Left lung (tissue), 10 donors: Measurements from ENCODE around the gene TP53I3. TPM values are rescaled to one million over a fixed set of nuclear protein-coding genes. Genes with fewer than 3 reads are reported as not detected.

Source experiments
- ATAC-seq: fragments of 200-7000 bp; cut with Tn5 transposase; one replicate; pipeline ENCODE4 v1.9.1; 2020; ENCODE audit warnings: moderate library complexity
- DNase-seq, 4 donors: peaks; one replicate each; pipeline ENCODE4 v3.0.0-alpha.2; 2013 to 2020
- H3K27ac ChIP-seq, 2 donors: fragments of 200-600 bp; sonication (generic) in 1 of 2; one replicate each; pipeline versions ENCODE4 v1.5.0 to v1.8.0; 2020 to 2021
- H3K27me3 ChIP-seq, 2 donors: fragments of 200-600 bp; sonication (generic) in 1 of 2; one replicate each; pipeline versions ENCODE4 v1.5.0 to v1.8.0; 2020 to 2021
- H3K36me3 ChIP-seq, 2 donors: fragments of 200-600 bp; sonication (generic) in 1 of 2; one replicate each; pipeline versions ENCODE4 v1.5.0 to v1.8.0; 2020 to 2021
- H3K4me1 ChIP-seq, 2 donors: fragments of 200-600 bp; one replicate each; pipeline ENCODE4 v1.8.0; 2021
- H3K4me3 ChIP-seq, 2 donors: fragments of 200-600 bp; sonication (generic) in 1 of 2; one replicate each; pipeline versions ENCODE4 v1.5.0 to v1.8.0; 2020 to 2021; ENCODE audit warnings: mild to moderate bottlenecking in 1 of 2
- H3K9me3 ChIP-seq, 2 donors: fragments of 200-600 bp; sonication (generic) in 1 of 2; one replicate each; pipeline versions ENCODE4 v1.5.0 to v1.8.0; 2020 to 2021
- CTCF ChIP-seq, 2 donors: fragments of 200-600 bp; sonication (generic) in 1 of 2; IDR thresholded peaks; one replicate each; pipeline versions ENCODE4 v1.5.0 to v1.8.0; 2021; ENCODE audit warnings: antibody characterized with exemption in 2 of 2
- intact Hi-C, 2 donors: fragments of 100-400 bp; cut with DNase I; formaldehyde crosslinking; loops; one replicate each; pipeline versions ENCODE4 v1.11.2 to v1.14.2; 2022
- polyA plus RNA-seq, 6 donors: library from polyadenylated mRNA; unstranded; fragments of 120-200 nt; gene quantifications; one replicate each; pipeline ENCODE4 v1.2.1, GENCODE V29; 2013; ENCODE audit not compliant: insufficient read length in 6 of 6
- total RNA-seq, 2 donors: library from RNA; stranded (reverse); fragmentation: NEBNext Ultra II Directional; extraction: Animal tissue kit (Norgen Biotek cat#: 25700); gene quantifications; one replicate each; pipeline ENCODE4 v1.2.1, GENCODE V29; 2021
- donor health status: DM: no; HTN: yes; CAD: no.
- donor health status: DM: no; HTN: no; CAD: no.

The TP53I3 gene
- total and polyA plus RNA-seq, 8 donors, result 53.3 to 123 (median 64.8) TPM

- intact Hi-C loops, result no loop called here
- no peak for ATAC-seq
- H3K9me3 ChIP-seq, result no peaks in the 10 kb centered on the region
- no peak overlapping the region for H3K4me3 ChIP-seq
- no peaks in the 10 kb centered on the region for H3K27me3 ChIP-seq
- H3K27ac ChIP-seq, result no peak overlapping the region
- no peak for TF ChIP-seq CTCF (IDR thresholded peaks at IDR 0.05)
- DNase-seq, result no peak
- peaks cover 0 to 22% of the 10 kb centered on the region in 2 donors for H3K36me3 ChIP-seq
- no peaks in the 10 kb centered on the region for H3K4me1 ChIP-seq
Measured at GRCh38 chr2:24107336-24107735, 22.7 kb upstream of the TP53I3 start.

- Histone ChIP-seq H3K27ac (no peak overlapping the region), H3K4me3 (no peak overlapping the region), H3K27me3 (no peaks in the 10 kb centered on the region), H3K36me3 (peaks cover 0 to 22% of the 10 kb centered on the region in 2 donors), H3K9me3 (no peaks in the 10 kb centered on the region), H3K4me1 (no peaks in the 10 kb centered on the region)
- no peak for ATAC-seq
- DNase-seq, result no peak
- intact Hi-C loops, result no loop called here
- TF ChIP-seq CTCF (IDR thresholded peaks at IDR 0.05), result no peak
Measured at GRCh38 chr2:24106786-24107185, 22.2 kb upstream of the TP53I3 start.

- Histone ChIP-seq H3K36me3 (peaks cover 0 to 22% of the 10 kb centered on the region in 2 donors), H3K4me1 (no peaks in the 10 kb centered on the region), H3K4me3 (no peak overlapping the region), H3K9me3 (no peaks in the 10 kb centered on the region), H3K27ac (no peak overlapping the region), H3K27me3 (no peaks in the 10 kb centered on the region)
- TF ChIP-seq CTCF (IDR thresholded peaks at IDR 0.05), result no peak
- DNase-seq (no peak), ATAC-seq (no peak)
- intact Hi-C loops, result no loop called here
Measured at GRCh38 chr2:24105816-24106215, 21.2 kb upstream of the TP53I3 start.

- ATAC-seq (no peak), DNase-seq (no peak)
- intact Hi-C loops, result no loop called here
- H3K27me3 ChIP-seq, result no peaks in the 10 kb centered on the region
- no peak overlapping the region for H3K27ac ChIP-seq
- TF ChIP-seq CTCF (IDR thresholded peaks at IDR 0.05), result no peak
- H3K36me3 ChIP-seq, result peaks cover 0 to 22% of the 10 kb centered on the region in 2 donors
- no peaks in the 10 kb centered on the region for H3K9me3 ChIP-seq
- no peaks in the 10 kb centered on the region for H3K4me1 ChIP-seq
- no peak overlapping the region for H3K4me3 ChIP-seq
Measured at GRCh38 chr2:24104906-24105305, 20.3 kb upstream of the TP53I3 start.

GRCh38 chr2:24104110-24104650, 19.5 kb upstream of the TP53I3 start:
- no peak for ATAC-seq
- Histone ChIP-seq H3K36me3 (peaks cover 0 to 22% of the 10 kb centered on the region in 2 donors), H3K4me1 (no peaks in the 10 kb centered on the region), H3K4me3 (no peak overlapping the region), H3K27me3 (no peaks in the 10 kb centered on the region), H3K27ac (no peak overlapping the region), H3K9me3 (no peaks in the 10 kb centered on the region)
- TF ChIP-seq CTCF (IDR thresholded peaks at IDR 0.05), result no peak
- DNase-seq, result no peak
- intact Hi-C loops, result no loop called here
